AML-193 (cell line): Measurements from ENCODE around the gene CADM4.
"Not testable (repeated sequence)": the region's sequence is repeated elsewhere in the genome, so short reads cannot be mapped to it uniquely, and the experiment has no call there.

ENCODE experiments used
- DNase-seq, 2 experiments: peaks; one replicate each; lab custom pipeline; 2025; lab: John Stamatoyannopoulos, UW

The CADM4 gene

DNA sequence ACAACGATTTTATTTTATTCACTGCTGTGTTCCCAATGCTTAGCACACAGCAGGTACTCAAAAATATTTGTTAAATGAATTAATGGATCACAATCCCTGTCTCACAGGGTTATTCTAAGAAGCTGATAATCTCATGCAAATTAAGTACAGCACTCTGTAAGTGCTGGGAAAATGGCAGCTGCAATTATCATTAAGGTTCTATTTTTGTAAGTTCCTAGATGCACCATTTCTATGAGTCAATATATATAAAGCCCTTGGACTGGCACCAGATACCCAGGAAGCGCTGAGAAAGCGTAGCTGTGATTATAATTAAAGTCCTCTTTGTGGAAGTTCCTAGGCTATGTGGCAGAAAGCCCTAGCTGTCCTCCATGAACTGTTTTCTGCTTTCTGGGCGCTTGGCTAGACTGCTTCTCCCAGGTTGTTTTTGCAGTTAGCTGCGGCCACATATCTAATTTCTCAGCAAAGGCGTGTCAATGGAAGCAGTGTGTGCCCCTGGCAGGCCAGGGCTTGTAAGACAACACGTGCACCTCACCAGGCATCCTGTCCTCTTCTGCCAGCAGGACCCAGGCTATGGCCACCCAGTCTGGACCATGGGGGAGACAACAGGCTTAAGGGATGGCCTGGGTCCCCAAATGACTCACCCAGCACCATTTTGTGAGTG is 33.0 kb downstream of the CADM4 start:
- no peak for DNase-seq

DNA sequence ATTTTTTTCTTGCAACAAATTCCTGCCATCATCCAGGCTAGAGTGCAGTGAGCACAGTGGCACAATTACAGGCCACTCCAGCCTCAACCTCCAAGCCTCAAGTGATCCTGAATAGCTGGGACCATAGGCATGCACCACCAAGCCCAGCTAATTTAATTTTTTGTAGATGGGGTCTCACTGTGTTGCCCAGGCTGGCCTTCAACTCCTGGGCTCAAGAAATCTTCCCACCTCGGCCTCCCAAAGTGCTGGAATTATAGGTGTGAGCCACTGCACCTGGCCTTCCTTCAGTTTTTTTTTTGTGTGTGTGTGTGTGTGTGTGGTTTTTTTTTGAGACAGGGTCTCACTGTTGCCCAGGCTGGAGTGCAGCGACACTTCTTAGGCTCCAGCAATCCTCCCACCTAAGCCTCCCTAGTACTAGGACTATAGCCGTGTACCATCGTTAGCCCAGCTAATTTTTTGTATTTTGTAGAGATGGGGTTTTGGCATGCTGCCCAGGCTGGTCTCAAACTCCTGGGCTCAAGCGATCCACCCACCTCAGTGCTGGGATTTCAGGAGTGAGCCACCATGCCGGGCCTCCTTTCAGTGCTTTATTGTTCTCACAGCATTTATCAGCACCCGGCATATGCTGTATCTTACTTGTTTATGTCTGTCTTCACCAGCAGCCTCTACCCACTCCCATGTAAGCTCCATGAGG is 33.6 kb downstream of the CADM4 start:
- no peak for DNase-seq

GRCh38 chr19:43600326-43600725 is 39.3 kb downstream of the CADM4 start:
- DNase-seq = not testable (repeated sequence)

DNA sequence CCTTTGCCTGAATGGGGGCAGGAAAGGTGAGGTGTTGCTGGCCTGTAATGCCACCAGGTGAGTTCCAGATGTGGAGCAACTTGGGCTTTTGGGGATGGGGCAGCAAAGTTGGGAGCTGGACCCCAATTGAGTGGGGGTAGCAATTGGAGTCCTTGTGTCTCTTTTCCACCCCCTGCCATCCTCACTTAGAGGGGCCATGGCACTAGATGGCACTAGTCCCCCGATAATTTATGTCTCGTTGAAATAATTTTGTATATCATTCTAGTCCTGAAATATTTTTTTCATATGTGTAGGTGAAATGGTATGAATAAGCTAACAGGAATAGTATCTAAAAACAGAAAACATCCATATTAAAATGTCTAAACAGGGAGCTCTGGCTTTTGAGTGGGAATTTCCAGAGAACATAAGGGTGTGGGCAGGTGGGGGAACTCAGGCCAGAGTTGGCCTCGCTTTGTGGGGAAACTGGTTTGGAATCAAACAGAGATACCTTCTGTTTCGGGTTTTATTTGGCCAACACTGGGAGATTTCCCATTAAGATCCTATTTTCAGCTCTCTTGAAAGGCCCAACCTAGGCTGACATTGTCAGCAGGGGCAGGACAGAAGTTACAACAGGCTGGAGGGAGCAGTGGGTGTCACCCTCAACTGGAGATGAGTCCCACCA is 39.9 kb downstream of the CADM4 start:
- DNase-seq = no peak

DNA sequence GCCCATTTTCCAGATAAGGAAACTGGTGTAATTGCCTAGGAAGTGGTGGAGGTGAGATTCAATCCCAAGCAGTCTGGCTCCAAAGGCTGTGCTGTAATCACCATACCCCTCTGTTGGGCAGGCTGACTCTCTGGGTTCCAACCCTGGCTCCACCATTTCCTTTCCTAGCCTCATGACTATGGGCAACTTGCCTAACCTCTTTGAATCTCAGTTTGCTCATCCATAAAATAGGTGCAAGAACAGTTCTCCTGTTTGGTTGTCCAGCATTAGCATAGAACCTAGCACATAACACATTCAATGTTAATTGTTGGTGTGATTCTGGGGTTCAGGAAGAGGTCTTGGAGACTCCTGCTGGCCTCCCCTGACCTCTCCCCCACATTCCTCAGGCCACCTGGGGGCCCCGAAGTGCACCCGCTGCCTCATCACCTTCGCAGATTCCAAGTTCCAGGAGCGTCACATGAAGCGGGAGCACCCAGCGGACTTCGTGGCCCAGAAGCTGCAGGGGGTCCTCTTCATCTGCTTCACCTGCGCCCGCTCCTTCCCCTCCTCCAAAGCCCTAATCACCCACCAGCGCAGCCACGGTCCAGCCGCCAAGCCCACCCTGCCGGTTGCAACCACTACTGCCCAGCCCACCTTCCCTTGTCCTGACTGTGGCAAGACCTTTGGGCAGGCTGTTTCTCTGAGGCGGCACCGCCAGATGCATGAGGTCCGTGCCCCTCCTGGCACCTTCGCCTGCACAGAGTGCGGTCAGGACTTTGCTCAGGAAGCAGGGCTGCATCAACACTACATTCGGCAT is 41.0 kb downstream of the CADM4 start:
- no peak for DNase-seq

GRCh38 chr19:43597876-43598275 is 41.8 kb downstream of the CADM4 start:
- no peak for DNase-seq

- DNase-seq = no peak
Observed at GRCh38 chr19:43596842-43597461, 42.7 kb downstream of the CADM4 start.

DNA sequence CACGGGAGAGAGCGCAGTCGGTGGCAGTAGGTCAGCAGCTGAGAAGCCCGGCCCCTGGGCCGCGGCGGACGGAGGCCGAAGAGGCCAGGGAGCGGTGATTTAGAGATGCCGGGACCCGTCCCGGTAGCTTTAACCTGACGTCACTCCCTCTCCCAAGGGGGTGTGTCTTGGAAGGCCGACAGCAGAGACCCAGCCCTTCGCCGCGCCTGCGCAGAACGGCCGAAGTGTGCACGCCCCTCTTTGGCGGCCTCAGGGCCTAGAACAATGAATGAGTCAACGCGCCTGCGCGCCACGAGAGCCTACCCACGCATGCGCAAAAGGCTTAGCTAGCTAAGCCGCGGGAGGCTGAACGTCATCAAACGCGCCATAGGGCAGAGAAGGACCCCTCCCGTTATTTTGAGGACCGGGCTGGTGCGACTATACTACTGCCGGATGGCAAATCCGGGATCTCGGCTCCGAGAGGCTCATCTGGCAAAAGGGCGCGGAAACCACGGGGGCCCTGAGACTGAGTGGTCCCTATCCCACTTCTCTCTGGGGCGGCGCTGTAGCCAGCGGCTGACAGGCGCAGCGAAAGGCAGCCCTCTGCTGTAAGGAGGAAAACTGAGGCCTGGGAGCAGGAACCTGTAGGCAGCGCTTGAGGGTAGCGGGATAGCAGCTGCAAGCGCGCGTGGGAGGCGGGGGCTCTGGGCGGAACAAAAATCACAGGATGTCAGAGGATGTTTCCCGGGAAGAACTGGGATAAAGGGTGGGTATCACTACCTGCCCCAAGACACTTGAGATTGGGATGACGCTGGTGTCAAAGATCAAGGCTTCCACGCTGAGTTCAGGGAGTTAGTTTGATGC is 43.4 kb downstream of the CADM4 start, which contains the start of the genes IRGQ and ZNF576:
Gene IRGQ (minus strand): TSS at position 136 of the 843 bp plus-strand sequence. CDS start 796 bp downstream, outside the sequence.
Gene ZNF576 (plus strand): TSS at position 597 of the 843 bp plus-strand sequence. CDS start 514 bp downstream, outside the sequence.
- DNase-seq = peak; percentile 98

DNA sequence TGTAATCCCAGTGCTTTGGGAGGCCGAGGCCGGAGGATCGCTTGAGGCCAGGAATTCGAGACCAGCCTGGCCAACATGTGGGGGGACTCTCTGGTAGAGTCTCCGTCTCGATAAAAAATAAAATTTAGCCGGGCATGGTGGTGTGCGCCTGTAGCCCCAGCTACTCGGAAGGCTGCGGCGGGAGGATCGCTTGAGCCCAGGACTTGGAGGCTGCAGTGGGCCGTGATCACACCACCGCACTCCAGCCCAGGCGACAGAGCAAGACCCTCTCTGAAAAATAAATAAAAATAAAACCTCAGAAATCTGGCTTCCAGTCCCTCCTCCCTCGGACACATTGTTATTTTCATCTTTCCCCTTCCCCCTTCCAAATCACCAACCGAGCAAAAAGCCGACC is 44.0 kb downstream of the CADM4 start:
- DNase-seq = no peak

- DNase-seq = peak; percentile 62 to 67
Observed at GRCh38 chr19:43594710-43595604, 44.7 kb downstream of the CADM4 start.

DNA sequence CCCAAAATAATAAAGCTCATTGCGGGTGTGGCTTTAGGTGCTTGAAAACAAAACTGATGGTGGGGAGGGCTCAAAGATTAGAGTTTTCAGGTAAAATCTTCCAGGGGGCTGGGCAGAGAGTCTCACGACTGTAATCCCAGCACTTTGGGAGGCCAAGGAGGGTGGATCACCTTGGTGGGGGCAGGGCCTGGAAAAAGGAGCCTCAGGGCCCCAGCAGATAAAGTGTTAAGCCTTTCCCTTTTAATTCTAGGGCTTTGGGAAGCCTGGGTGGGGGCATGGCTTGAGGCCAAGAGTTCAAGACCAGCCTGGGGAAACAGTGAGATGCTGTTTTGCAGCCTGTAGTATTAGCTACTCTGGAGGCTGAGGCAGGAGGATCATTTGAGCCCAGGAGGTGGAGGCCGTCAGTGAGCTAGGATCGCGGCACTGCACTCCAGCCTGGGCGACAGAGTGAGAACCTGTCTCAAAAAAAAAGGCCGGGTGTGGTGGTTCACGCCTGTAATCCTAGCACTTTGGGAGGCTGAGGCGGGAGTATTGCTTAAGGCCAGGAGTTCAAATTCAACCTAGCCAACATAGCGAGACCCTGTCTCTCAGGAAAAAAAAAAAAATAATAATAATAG is 45.5 kb downstream of the CADM4 start:
- DNase-seq = no peak

- DNase-seq = no peak
Observed at GRCh38 chr19:43592800-43593350, 46.8 kb downstream of the CADM4 start.

DNA sequence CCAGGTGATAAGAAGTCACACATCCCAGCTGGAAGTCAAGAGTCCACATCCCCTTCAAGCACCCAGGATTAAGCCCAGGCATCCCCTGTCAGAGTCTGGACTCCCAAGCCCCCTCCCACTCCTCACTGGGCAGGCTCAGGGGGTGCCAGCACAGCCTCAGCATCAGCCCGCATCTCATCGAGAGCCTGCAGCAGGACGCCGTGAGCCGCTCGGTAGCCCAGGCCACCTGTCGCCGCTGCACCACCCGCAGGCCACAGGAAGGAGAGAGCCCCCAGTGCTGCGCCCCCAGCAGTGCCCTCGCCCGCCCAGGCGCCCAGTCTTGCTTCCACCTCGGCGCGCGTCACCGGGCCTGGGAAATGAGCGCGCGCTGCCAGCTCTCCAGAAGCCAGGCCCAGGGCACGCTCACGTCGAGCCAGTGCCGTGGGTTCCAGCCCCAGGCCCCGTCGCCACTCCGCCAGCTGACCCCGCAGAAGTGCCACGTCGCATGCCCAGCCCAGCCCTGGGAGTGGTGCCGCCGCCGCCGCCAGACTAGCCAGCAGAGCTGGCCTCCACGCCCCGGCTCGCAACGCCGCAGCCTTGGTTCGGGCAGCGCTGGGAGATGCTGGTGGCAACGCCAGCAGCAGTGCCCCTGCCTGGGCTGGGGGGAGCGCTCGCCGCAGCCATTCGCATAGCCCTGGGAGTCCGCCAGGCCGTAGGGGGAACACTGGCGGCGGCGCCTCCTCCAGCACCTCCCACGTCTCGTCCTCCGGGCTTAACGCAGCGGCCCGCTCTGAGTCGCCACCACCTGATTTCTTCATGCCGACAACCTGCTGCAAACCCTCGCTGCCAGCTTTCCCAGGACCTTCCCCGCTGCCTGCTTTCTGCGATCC is 47.5 kb downstream of the CADM4 start:
- DNase-seq = no peak

GRCh38 chr19:43589678-43590077 is 50.0 kb downstream of the CADM4 start:
- DNase-seq = no peak

DNA sequence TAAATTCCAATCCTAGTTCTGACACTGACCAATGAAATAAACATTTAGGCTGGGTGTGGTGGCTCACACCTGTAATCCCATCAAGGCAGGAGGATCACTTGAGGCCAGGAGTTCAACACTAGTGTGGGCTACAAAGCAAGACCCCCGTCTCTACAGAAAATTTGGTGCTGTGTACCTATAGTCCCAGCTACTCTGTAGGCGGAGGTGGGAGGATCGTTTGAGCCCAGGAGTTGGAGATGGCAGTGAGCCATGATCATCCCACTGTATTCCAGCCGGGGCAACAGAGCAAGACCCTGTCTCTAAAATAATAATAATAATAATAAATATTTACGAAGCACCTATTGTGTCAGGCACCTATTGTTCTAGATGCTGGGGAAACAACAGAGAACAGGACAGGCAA is 50.4 kb downstream of the CADM4 start:
- DNase-seq = no peak

- DNase-seq = not testable (repeated sequence)
Observed at GRCh38 chr19:43587029-43587428, 52.6 kb downstream of the CADM4 start.

DNA sequence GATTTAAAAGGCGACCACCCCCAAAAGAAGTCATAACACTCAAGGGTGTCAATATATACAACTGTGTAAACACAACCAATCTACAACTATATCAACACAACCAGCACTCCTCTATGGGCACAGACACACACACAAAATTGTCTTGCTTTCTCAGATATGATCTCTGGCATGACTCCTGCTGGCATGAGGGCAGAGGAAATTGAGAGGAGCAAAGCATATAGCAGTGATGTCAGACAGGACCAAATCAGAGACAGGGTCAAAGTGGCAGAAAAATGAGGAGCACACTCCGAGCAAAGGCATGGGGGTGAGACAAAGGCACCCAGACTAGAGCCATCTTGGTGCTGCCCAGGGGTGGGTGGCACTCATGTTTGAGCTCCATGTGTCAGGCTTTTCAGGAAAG is 53.3 kb downstream of the CADM4 start:
- DNase-seq = no peak

GRCh38 chr19:43584484-43584883 is 55.2 kb downstream of the CADM4 start:
- no peak for DNase-seq
